BJ (cell line): Measurements from ENCODE around the gene ASIP. TPM values are rescaled to one million over a fixed set of nuclear protein-coding genes. Genes with fewer than 3 reads are reported as not detected.
"Not testable (repeated sequence)": the region's sequence is repeated elsewhere in the genome, so short reads cannot be mapped to it uniquely, and the experiment has no call there.

Experiments used
- CTCF ChIA-PET: fragments of 350-600 bp; formaldehyde crosslinking; extraction: SDS; loops from one replicate; lab custom pipeline; 2021; ENCODE audit warnings: antibody characterized with exemption, inconsistent platforms; lab: Yijun Ruan, JAX
- POLR2A ChIA-PET: fragments of 300-600 bp; sonication (Branson Sonifier 250); formaldehyde crosslinking; extraction: SDS; loops from one replicate; lab custom pipeline; 2021; ENCODE audit warnings: antibody characterized with exemption; lab: Charles Lee
- DNase-seq: peaks from one replicate; pipeline ENCODE4 v3.0.0-alpha.2; 2011; ENCODE audit warnings: low read depth
- H3K27me3 ChIP-seq: 2 replicates; pipeline ENCODE4 v1.6.0; 2011; ENCODE audit warnings: low read length; ENCODE audit not compliant: control insufficient read depth, insufficient read depth
- H3K36me3 ChIP-seq: 2 replicates; pipeline ENCODE4 v1.5.1; 2011; ENCODE audit warnings: low read length; ENCODE audit not compliant: control insufficient read depth, insufficient read depth
- H3K4me3 ChIP-seq: 2 replicates; pipeline ENCODE4 v1.5.1; 2011; ENCODE audit warnings: low read depth, mild to moderate bottlenecking, control low read depth, low read length
- polyA plus RNA-seq: library from polyadenylated mRNA; depleted of rRNA; stranded (reverse); fragments of >200 nt; gene quantifications from 2 replicates; pipeline ENCODE4 v1.2.3, GENCODE V29; 2011
- TF ChIP-seq, protein P1 (sequence below): IDR thresholded peaks from 2 replicates; pipeline ENCODE4 v1.5.1; 2011; ENCODE audit warnings: low read depth, mild to moderate bottlenecking, control low read depth, inconsistent platforms, low read length, moderate library complexity; ENCODE audit not compliant: insufficient read depth

ASIP gene
- polyA plus RNA-seq, 1 experiment, result not detected

DNA sequence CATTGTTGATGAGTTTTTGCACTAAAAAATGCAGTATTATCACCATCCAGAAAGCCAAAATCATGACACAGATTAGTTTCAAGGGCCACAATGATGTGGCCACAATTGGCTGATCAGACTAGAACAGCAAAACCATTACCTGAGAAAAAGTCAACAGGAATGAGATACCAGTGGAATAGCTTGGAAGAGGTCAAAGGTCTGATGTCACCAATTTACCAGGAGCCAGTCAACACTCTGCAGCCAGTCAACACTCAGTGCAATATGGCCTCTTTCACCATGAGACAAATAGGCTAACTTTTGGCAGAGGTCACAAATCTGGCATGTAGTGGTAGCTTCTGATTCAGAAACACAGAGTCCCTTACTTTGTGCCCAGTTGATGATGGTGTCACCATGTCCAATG is 7.5 kb upstream of the ASIP start:
- TF ChIP-seq, protein P1, sequence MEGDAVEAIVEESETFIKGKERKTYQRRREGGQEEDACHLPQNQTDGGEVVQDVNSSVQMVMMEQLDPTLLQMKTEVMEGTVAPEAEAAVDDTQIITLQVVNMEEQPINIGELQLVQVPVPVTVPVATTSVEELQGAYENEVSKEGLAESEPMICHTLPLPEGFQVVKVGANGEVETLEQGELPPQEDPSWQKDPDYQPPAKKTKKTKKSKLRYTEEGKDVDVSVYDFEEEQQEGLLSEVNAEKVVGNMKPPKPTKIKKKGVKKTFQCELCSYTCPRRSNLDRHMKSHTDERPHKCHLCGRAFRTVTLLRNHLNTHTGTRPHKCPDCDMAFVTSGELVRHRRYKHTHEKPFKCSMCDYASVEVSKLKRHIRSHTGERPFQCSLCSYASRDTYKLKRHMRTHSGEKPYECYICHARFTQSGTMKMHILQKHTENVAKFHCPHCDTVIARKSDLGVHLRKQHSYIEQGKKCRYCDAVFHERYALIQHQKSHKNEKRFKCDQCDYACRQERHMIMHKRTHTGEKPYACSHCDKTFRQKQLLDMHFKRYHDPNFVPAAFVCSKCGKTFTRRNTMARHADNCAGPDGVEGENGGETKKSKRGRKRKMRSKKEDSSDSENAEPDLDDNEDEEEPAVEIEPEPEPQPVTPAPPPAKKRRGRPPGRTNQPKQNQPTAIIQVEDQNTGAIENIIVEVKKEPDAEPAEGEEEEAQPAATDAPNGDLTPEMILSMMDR, result no peak
- ChIA-PET POLR2A (no interaction called here), CTCF (interaction anchor here (1.2 to 1.5 kb wide), 2 partner anchors 22 to 23 kb away, joined by 3 to 4 read pairs; no protein-coding TSS in a partner anchor)
- no peaks in the 10 kb centered on the region; the same call in 1 of the 2 replicates for H3K27me3 ChIP-seq
- H3K4me3 ChIP-seq, result no peak overlapping the region
- H3K36me3 ChIP-seq, result no peaks in the 10 kb centered on the region
- no peak for DNase-seq

DNA sequence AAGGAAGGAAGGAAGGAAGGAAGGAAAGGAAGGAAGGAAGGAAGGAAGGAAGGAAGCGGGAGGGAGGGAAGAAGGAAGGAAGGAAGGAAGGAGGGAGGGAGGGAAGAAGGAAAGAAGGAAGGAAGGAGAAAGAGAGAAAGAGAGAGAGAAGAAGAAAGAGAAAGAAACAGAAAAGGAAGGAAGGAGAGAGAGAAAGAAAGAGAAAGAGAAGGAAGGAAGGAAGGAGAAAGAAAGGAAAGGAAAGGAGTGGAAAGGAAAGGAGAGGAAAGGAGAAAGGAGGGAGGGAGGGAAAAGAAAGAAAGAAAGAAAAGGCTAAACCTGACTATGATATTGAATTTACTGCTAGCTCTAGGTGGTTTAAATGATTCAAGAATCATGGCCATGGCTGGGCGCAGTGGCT is 5.3 kb upstream of the ASIP start:
- peaks cover 2% of the 10 kb centered on the region; the same call in 1 of the 2 replicates for H3K27me3 ChIP-seq
- ChIA-PET POLR2A (no interaction called here), CTCF (interaction anchor here (1.1 kb wide), 1 partner anchor 21 kb away, joined by 3 read pairs; no protein-coding TSS in a partner anchor)
- no peak for DNase-seq
- H3K36me3 ChIP-seq, result no peaks in the 10 kb centered on the region
- no peak overlapping the region for H3K4me3 ChIP-seq
- TF ChIP-seq, protein P1, result no peak

DNA sequence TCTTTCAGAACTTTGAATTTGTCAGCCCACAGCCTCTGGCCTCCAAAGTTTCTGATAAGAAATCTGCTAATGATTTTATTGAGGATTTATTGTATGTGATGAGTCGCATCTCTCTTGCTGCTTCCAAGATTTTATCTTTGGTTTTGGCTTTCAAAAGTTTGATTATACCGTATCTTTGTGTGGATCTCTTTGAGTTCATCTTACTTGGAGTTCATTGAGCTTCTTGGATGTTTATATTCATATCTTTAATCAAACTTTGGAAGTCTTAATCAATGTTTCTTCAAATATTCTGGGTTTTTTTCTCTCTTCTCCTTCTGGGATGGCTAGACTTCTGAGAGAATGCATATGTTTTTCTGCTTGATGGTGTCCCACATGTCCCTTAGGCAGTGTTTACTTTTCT is 3.3 kb upstream of the ASIP start:
- ChIA-PET CTCF (no interaction called here), POLR2A (no interaction called here)
- Histone ChIP-seq H3K36me3 (no peaks in the 10 kb centered on the region), H3K4me3 (no peak overlapping the region), H3K27me3 (peaks cover 2% of the 10 kb centered on the region; the same call in 1 of the 2 replicates)
- TF ChIP-seq, protein P1, result no peak
- no peak for DNase-seq

DNA sequence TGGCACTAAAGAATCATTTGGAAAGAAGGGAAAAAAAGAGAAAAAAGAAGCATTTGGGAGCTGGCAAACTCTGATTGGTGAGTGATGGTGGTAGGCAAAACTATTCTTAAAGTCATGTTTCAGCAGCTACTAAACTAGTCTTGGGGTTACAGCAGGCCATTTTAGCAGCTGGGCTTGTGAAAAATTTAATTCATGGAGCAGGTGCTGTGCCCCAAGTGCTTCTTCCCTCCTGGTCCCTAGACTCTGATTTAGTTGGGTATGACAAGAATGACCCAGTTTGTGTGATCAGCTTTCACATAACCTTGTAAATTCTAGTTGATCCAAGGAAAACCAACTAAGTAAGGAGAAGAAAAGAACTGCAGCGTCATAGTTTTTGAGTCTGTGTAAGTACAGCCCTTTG is 1.1 kb upstream of the ASIP start:
- no peak for DNase-seq
- ChIA-PET POLR2A (no interaction called here), CTCF (interaction anchor here (0.8 to 1.4 kb wide), 2 partner anchors 17 to 232 kb away, joined by 3 to 4 read pairs; no protein-coding TSS in a partner anchor)
- H3K4me3 ChIP-seq, result no peak overlapping the region
- no peaks in the 10 kb centered on the region for H3K36me3 ChIP-seq
- TF ChIP-seq, protein P1, result no peak
- peaks cover 2% of the 10 kb centered on the region; the same call in 1 of the 2 replicates for H3K27me3 ChIP-seq

DNA sequence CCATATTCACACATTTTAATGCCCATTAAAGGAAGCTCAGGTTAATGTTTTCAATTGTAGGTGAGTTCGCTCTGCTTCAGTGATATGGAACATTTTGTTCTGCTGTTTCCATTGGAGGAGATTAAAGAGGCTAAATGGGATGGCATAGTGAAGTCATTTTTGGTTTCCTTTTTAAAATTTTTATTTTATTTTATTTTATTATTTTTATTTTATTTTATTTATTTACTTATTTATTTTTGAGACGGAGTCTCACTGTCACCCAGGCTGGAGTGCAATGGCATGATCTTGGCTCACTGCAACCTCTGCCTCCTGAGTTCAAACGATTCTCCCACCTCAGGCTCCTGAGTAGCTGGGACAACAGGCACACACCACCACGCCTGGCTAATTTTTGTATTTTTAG is 792 bp downstream of the ASIP start:
- H3K27me3 ChIP-seq, H3K36me3 ChIP-seq, POLR2A ChIA-PET, DNase-seq, H3K4me3 ChIP-seq: not testable (repeated sequence)
- CTCF ChIA-PET, result interaction anchor here (0.7 to 1.4 kb wide), 2 partner anchors 16 to 449 kb away, joined by 3 to 4 read pairs; no protein-coding TSS in a partner anchor

DNA sequence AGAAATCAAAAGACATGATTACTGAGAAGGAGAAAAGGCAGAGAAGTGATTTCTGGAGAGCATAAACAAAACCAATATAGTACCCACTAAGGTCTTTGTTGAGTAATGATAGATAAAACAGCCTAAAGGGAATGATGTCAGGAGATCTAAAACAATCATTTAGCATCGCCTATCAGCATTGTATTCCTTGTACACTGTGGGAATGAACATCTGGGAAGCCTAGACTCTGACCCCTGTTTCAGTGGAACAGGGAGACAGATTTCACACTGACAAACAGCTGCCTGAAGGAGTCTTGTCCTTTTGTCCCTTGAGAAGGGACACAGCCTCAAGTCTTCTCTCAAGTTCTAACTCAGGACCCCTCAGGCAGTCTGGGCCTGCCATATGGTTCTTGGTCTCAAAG is 1.7 kb downstream of the ASIP start:
- H3K27me3 ChIP-seq, result peaks cover 2% of the 10 kb centered on the region; the same call in 1 of the 2 replicates
- TF ChIP-seq, protein P1, result no peak
- CTCF ChIA-PET, result no interaction called here
- H3K4me3 ChIP-seq, result no peak overlapping the region
- no peaks in the 10 kb centered on the region for H3K36me3 ChIP-seq
- no peak for DNase-seq
- POLR2A ChIA-PET, result no interaction called here
